Loucy (cell line): ENCODE results near the gene TEKT3.

ENCODE experiments used
- H2AFZ ChIP-seq: fragments of 200-600 bp; sonication (generic); 2 replicates; pipeline ENCODE4 v1.6.0; 2016; ENCODE audit warnings: antibody characterized with exemption, mild to moderate bottlenecking, low read length, moderate library complexity
- H3F3A ChIP-seq: fragments of 200-600 bp; 2 replicates; pipeline ENCODE4 v1.6.0; 2016; ENCODE audit warnings: antibody characterized with exemption, low read depth, mild to moderate bottlenecking
- H3K27me3 ChIP-seq: fragments of 200-600 bp; sonication (generic); 2 replicates; pipeline ENCODE4 v1.6.1; 2014; ENCODE audit warnings: low read length, mild to moderate bottlenecking; ENCODE audit not compliant: insufficient read depth, poor library complexity, severe bottlenecking
- H3K36me3 ChIP-seq: fragments of 200-600 bp; sonication (generic); 2 replicates; pipeline ENCODE4 v1.6.1; 2016; ENCODE audit warnings: low read length; ENCODE audit not compliant: insufficient read depth
- H3K4me1 ChIP-seq: fragments of 200-600 bp; sonication (generic); 2 replicates; pipeline ENCODE4 v1.5.1; 2014; ENCODE audit warnings: low read length, mild to moderate bottlenecking; ENCODE audit not compliant: insufficient read depth, poor library complexity, severe bottlenecking
- H3K4me2 ChIP-seq: fragments of 200-600 bp; sonication (generic); 2 replicates; pipeline ENCODE4 v1.6.0; 2014; ENCODE audit warnings: antibody characterized with exemption, low read length, low read depth, mild to moderate bottlenecking; ENCODE audit not compliant: poor library complexity, severe bottlenecking
- H3K4me3 ChIP-seq: fragments of 200-600 bp; sonication (generic); 2 replicates; pipeline ENCODE4 v1.5.1; 2014; ENCODE audit warnings: low read length, mild to moderate bottlenecking, mixed read lengths; ENCODE audit not compliant: poor library complexity, severe bottlenecking
- H3K79me2 ChIP-seq: fragments of 200-600 bp; sonication (generic); 2 replicates; pipeline ENCODE4 v1.6.1; 2014; ENCODE audit warnings: low read length; ENCODE audit not compliant: insufficient read depth
- H3K9ac ChIP-seq: fragments of 200-600 bp; sonication (generic); 2 replicates; pipeline ENCODE4 v1.6.0; 2014; ENCODE audit warnings: mild to moderate bottlenecking, low read depth, low read length, moderate library complexity; ENCODE audit not compliant: poor library complexity, severe bottlenecking
- H3K9me2 ChIP-seq: fragments of 200-600 bp; sonication (generic); replicated peaks from 2 replicates; pipeline ENCODE4 v1.6.1; 2016; ENCODE audit warnings: low read depth, low read length, mixed read lengths
- H3K9me3 ChIP-seq: fragments of 200-600 bp; sonication (generic); 2 replicates; pipeline ENCODE4 v1.6.1; 2014; ENCODE audit warnings: mild to moderate bottlenecking, antibody characterized with exemption, low read length, low read depth; ENCODE audit not compliant: insufficient read depth
- H4K20me1 ChIP-seq: fragments of 200-600 bp; sonication (generic); 2 replicates; pipeline ENCODE4 v1.6.0; 2014; ENCODE audit warnings: antibody characterized with exemption, low read length, mild to moderate bottlenecking; ENCODE audit not compliant: insufficient read depth, poor library complexity, severe bottlenecking
- EZH2phosphoT487 ChIP-seq: fragments of 200-600 bp; IDR thresholded peaks from 2 replicates; pipeline ENCODE4 v1.6.1; 2018; ENCODE audit warnings: antibody characterized with exemption, mild to moderate bottlenecking, moderate library complexity, borderline replicate concordance
- TF ChIP-seq, protein P1 (sequence below): fragments of 200-600 bp; sonication (generic); conservative IDR thresholded peaks from 2 replicates; pipeline ENCODE4 v1.5.1; 2014; ENCODE audit warnings: mild to moderate bottlenecking, antibody characterized with exemption, low read length

The TEKT3 gene

DNA sequence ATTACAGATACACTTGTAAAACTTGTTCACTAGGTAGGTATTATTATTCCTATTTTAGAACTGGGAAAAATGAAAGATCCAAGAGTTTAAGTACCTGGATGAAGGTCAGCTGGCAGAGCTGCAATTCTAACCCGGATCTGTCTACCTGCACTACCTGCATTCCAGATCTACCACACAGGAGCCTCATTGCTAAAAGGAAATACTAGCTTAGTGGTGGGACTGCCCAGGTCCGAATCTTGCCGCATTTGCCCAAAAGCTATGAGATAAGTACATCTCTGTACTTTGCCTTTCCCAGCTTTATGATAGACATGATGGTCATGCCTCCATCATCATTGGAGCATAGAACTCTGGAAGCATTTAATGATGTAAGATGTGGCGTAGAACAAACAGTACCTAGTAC, 36.8 kb upstream of the TEKT3 start:
- no peak overlapping the region for H2AFZ ChIP-seq
- no peaks in the 10 kb centered on the region for H3F3A ChIP-seq
- TF ChIP-seq EZH2phosphoT487: no peak
- TF ChIP-seq, protein P1, sequence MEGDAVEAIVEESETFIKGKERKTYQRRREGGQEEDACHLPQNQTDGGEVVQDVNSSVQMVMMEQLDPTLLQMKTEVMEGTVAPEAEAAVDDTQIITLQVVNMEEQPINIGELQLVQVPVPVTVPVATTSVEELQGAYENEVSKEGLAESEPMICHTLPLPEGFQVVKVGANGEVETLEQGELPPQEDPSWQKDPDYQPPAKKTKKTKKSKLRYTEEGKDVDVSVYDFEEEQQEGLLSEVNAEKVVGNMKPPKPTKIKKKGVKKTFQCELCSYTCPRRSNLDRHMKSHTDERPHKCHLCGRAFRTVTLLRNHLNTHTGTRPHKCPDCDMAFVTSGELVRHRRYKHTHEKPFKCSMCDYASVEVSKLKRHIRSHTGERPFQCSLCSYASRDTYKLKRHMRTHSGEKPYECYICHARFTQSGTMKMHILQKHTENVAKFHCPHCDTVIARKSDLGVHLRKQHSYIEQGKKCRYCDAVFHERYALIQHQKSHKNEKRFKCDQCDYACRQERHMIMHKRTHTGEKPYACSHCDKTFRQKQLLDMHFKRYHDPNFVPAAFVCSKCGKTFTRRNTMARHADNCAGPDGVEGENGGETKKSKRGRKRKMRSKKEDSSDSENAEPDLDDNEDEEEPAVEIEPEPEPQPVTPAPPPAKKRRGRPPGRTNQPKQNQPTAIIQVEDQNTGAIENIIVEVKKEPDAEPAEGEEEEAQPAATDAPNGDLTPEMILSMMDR: no peak
- no peaks in the 10 kb centered on the region for H3K79me2 ChIP-seq
- no peaks in the 10 kb centered on the region for H4K20me1 ChIP-seq
- no peaks in the 10 kb centered on the region for H3K9me3 ChIP-seq
- no peaks in the 10 kb centered on the region for H3K36me3 ChIP-seq
- H3K4me2 ChIP-seq: no peak overlapping the region
- H3K4me3 ChIP-seq: no peak overlapping the region
- H3K27me3 ChIP-seq: no peaks in the 10 kb centered on the region
- no peaks in the 10 kb centered on the region for H3K9me2 ChIP-seq
- no peak overlapping the region for H3K9ac ChIP-seq
- H3K4me1 ChIP-seq: no peaks in the 10 kb centered on the region

DNA sequence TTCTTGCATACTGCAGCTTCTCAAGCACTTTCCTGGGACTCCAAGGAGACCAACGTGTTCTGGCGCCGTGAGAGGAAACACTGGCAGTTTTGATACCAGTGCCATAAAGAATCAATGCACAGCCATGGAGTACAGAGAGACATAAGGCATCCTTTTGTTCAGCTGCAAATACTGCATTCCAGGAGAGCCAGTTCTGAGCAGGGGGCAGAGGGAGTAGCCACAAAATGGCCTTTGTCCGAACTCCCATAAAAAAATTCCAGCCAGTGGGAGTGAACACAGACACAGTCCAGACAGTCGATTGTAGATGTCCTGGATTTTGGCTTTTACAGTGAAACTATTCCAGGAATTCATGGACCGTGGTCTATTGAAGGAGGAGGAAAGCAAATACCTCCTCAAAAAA, 36.2 kb upstream of the TEKT3 start:
- H3K9ac ChIP-seq: no peak overlapping the region
- H3K27me3 ChIP-seq: no peaks in the 10 kb centered on the region
- no peaks in the 10 kb centered on the region for H3K9me2 ChIP-seq
- H3K4me1 ChIP-seq: no peaks in the 10 kb centered on the region
- no peaks in the 10 kb centered on the region for H4K20me1 ChIP-seq
- H3K79me2 ChIP-seq: no peaks in the 10 kb centered on the region
- TF ChIP-seq, protein P1: no peak
- no peak for TF ChIP-seq EZH2phosphoT487
- H3K4me3 ChIP-seq: no peak overlapping the region
- H3K4me2 ChIP-seq: no peak overlapping the region
- H3F3A ChIP-seq: no peaks in the 10 kb centered on the region
- no peak overlapping the region for H2AFZ ChIP-seq
- no peaks in the 10 kb centered on the region for H3K9me3 ChIP-seq
- H3K36me3 ChIP-seq: no peaks in the 10 kb centered on the region

DNA sequence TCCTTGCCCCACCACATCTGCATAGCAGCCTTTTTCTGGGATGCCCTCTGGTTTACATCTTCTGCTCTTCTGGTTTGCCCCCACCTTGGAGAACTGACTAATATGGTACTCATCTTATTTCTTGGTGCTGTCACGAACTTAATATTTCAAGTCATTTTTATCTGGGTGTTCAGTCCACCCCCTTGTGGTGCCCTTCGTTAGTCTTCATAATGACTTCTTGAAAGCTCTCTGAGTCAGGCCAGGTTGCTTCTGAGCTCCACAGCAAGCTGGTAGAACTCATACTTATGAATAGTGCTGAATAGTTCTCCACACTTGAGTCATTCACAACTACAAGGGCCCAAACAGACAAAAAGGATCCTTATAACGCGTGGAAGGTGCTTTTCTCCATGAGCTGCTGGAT, 35.8 kb upstream of the TEKT3 start:
- no peaks in the 10 kb centered on the region for H3K79me2 ChIP-seq
- no peaks in the 10 kb centered on the region for H4K20me1 ChIP-seq
- no peaks in the 10 kb centered on the region for H3K27me3 ChIP-seq
- H3K4me3 ChIP-seq: no peak overlapping the region
- H3K4me1 ChIP-seq: no peaks in the 10 kb centered on the region
- no peaks in the 10 kb centered on the region for H3K9me3 ChIP-seq
- TF ChIP-seq, protein P1: no peak
- no peak overlapping the region for H3K9ac ChIP-seq
- H3K4me2 ChIP-seq: no peak overlapping the region
- no peaks in the 10 kb centered on the region for H3K9me2 ChIP-seq
- no peak overlapping the region for H2AFZ ChIP-seq
- no peaks in the 10 kb centered on the region for H3F3A ChIP-seq
- H3K36me3 ChIP-seq: no peaks in the 10 kb centered on the region
